NCI-H2227 (cell line): Measurements from ENCODE around the gene IKZF3.
A peak's percentile ranks its signal among the peaks of the same experiment; 100 is the strongest.
"Not testable (repeated sequence)": the region's sequence is repeated elsewhere in the genome, so short reads cannot be mapped to it uniquely, and the experiment has no call there.

ENCODE experiments used
- DNase-seq: peaks from one replicate; lab custom pipeline; 2025; ENCODE audit not compliant: unreplicated experiment; lab: John Stamatoyannopoulos, UW

The IKZF3 gene

DNA sequence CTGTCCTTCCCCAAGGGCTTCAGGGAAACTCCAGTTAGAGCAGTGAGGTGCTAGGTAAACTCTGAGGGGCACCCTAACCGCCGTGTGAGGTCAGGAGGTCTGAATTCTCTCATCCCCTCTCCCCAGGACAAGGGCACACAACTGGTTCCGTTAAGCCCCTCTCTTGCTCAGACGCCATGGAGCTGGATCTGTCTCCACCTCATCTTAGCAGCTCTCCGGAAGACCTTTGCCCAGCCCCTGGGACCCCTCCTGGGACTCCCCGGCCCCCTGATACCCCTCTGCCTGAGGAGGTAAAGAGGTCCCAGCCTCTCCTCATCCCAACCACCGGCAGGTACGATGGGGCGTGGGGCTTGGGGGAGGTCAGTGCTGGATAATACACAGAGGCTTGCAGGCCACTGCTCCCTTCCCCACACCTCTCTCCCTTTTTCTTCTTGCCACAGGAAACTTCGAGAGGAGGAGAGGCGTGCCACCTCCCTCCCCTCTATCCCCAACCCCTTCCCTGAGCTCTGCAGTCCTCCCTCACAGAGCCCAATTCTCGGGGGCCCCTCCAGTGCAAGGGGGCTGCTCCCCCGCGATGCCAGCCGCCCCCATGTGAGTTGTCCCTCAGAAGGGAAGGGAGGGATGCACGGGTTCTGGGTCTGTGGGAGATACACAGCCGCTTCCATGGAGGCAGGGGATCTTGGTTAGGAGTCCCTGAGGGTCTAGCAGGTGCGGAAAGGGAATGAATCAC lies 121.8 kb downstream of the IKZF3 start:
- DNase-seq = no peak

GRCh38 chr17:39740357-39741111 lies 123.6 kb downstream of the IKZF3 start:
- no peak for DNase-seq

DNA sequence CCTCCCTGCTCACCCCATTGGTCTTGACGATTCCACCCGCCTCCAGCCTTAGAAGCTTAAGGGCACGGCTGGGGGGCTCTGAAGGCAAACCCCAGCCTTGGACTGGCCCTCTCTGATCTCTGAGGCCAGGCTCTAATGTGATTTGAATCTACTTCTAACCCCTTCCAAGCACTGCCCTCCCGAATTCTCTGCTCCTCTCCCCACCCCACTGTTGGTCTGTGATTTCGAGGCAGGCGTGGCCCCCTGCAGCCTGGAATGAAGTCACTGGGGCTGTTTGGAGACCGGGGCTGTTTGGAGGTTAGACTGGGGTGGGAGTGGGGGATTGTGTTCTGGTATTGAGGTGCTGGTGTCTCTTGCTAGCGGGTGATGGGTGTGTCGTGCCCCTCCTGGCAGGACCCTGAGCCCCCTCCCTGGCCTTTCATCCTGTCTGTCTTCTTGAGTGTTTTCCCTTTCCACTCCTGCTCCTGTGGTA lies 124.2 kb downstream of the IKZF3 start:
- no peak for DNase-seq

DNA sequence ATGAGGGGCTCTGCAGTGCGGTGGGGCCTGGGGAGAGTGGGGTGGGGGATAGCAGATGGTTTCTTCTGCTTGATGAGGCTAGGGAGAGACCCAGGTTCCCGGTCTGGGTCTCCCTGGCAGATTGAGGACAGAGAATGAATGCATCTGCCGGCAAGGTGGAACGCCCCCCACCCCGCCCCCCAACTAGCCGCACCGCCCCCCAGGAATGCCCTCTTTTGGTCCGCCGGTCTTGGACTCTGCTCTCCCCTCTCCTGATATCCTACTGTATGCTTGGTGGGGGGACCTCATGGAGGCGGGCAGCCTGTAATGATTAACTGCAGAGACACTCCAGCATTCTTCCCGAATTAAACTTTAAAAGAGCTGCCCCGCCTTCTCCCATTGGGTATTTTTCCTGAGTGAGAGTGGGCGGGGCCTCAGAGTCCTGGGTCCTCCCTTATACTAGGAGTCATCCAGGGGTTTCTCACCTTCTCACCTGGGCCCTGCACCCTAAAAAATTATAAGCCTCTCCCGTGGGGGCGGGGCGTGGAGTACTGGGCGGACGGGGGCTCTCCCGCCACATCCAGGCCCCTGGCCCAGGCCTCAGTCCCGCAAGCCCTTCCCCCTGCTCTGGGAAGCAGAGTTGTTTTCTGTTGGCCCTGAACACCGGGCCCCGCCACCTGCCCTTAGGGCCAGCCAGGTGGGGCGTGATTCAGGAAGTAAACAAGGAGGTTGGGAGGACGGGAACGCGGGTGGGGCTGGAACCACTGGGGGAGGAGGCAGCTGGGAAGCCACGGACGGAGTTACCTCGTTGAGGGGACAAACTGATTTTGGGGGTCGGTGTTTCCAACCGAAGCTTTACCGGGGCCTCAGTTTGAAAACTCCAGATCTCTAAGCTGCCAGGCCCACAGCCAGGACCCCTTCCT lies 124.9 kb downstream of the IKZF3 start:
- DNase-seq = peak; percentile 33

DNA sequence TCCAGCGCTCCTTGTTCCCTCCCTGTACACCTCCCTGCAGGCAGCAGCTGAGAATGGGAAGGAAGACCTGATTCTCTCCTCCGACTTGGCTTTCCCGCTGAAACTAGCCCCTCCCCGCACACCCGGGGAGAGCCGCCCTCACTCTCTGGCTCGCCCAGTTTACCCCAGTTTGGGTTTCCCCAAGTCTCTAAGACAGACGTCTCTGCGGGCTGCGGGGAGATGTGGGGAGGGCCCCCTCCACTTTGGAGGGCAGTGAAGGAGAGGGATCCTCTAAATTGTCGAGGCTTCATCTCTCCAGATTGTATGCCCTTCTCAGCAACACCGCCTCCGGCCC lies 125.6 kb downstream of the IKZF3 start:
- DNase-seq = peak; percentile 55

GRCh38 chr17:39737760-39738567 lies 126.1 kb downstream of the IKZF3 start, which contains the start of gene GRB7:
GRB7 (plus strand) TSS chr17:39737938; CDS start chr17:39742302, 4,364 bp downstream.
- peak; percentile 45 for DNase-seq

GRCh38 chr17:39737206-39737759 lies 126.8 kb downstream of the IKZF3 start:
- no peak for DNase-seq

GRCh38 chr17:39736319-39737165 lies 127.6 kb downstream of the IKZF3 start:
- DNase-seq = no peak

GRCh38 chr17:39735882-39736281 lies 128.2 kb downstream of the IKZF3 start:
- DNase-seq = no peak

- DNase-seq = no peak
These were observed 131.5 kb downstream of the IKZF3 start for GRCh38 chr17:39732586-39732985.

DNA sequence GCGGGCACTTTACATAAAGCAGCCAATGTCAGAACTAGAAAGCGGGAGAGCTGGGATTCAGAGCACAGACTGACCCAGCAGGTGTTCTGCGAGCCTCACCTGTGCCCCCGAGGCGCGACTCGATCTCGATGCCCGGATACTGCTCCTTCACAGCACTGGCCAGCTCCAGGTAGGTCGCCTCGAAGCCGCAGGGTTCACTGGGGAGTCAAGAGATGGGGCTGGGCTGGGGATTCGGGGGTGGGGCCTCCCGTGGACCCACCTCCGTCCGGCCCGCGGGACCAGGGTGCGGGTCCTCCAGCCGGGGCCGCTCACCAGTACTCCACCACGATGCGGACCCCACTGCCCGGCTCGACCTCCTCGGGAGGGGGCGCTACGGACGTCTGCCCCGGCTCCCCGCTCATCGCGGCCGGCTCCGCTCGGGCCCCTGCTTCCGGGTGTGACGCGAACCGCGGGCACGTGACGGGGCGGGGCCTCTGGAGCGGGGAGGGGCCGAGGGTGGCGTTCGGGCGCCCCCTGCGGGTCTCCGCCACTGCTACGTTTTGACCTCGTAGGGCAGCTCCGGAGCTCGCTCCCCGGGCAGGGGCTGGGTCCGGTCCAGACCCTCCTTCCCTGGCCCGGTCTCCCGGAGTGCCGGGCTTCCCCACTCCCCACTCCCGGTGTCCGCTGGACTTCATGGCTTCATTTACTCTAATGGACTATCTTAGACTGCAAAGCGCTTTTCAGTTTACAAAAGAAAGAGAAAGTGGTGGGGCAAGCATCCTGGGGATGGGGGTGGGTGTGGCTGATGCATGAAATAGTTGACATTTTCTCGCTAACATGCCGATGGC lies 133.8 kb downstream of the IKZF3 start, which contains the start of gene MIEN1:
Gene MIEN1 (minus strand): TSS at position 438 of the 827 bp plus-strand sequence. CDS start 37 bp downstream, at position 401.
- DNase-seq = peak; percentile 93

GRCh38 chr17:39729280-39729851 lies 134.7 kb downstream of the IKZF3 start:
- DNase-seq = no peak

GRCh38 chr17:39727556-39727955 lies 136.6 kb downstream of the IKZF3 start:
- no peak for DNase-seq

DNA sequence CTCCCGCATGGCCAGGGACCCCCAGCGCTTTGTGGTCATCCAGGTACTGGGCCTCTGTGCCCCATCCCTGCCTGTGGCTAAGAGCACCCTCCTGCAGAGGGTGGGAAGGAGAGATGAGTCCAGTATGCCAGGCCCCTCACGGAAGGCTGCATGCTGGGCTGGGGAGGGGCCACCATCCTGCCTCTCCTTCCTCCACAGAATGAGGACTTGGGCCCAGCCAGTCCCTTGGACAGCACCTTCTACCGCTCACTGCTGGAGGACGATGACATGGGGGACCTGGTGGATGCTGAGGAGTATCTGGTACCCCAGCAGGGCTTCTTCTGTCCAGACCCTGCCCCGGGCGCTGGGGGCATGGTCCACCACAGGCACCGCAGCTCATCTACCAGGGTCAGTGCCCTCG lies 137.5 kb downstream of the IKZF3 start:
- DNase-seq = no peak

DNA sequence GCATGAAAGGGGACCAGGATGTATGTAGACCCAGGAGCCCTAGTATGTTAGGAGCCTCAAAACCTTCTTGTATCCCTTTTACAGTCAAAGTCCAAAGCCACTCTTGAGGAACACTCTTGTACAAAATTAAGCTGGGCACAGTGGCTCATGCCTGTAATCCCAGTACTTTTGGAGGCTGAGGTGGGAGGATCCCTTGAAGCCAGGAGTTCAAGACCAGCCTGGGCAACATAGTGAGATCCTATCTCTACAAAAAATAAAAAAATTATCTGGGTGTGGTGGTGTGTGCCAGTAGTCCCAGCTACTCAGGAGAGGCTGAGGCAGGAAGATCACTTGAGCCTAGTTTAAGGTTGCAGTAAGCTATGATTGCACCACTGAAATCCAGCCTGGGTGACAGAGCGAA lies 138.2 kb downstream of the IKZF3 start:
- not testable (repeated sequence) for DNase-seq

DNA sequence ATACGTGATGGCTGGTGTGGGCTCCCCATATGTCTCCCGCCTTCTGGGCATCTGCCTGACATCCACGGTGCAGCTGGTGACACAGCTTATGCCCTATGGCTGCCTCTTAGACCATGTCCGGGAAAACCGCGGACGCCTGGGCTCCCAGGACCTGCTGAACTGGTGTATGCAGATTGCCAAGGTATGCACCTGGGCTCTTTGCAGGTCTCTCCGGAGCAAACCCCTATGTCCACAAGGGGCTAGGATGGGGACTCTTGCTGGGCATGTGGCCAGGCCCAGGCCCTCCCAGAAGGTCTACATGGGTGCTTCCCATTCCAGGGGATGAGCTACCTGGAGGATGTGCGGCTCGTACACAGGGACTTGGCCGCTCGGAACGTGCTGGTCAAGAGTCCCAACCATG lies 139.4 kb downstream of the IKZF3 start:
- DNase-seq = no peak

GRCh38 chr17:39722965-39723848 lies 140.9 kb downstream of the IKZF3 start:
- DNase-seq = no peak
